ENCODE measurements around the gene VAT1L.

DNA sequence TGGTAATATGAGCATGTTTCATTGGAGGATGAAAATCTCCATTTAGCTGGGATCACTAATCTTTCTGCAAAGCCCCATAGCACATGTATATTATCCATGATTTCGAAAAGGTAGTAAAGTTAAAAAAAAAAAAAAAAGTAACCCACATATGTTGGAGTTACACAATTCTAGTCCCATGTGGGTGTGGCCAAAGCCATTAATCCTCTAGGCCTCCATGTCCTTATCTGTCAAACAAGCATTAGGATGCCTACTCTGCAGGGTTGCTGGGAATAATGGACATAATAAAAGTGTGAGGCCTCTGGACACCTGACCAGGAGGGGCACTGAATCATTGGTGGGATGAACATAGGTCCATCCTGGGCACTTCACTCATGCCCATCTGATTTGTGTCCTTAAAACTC lies 29.2 kb upstream of the VAT1L start:
- TF ChIP-seq, protein P1, sequence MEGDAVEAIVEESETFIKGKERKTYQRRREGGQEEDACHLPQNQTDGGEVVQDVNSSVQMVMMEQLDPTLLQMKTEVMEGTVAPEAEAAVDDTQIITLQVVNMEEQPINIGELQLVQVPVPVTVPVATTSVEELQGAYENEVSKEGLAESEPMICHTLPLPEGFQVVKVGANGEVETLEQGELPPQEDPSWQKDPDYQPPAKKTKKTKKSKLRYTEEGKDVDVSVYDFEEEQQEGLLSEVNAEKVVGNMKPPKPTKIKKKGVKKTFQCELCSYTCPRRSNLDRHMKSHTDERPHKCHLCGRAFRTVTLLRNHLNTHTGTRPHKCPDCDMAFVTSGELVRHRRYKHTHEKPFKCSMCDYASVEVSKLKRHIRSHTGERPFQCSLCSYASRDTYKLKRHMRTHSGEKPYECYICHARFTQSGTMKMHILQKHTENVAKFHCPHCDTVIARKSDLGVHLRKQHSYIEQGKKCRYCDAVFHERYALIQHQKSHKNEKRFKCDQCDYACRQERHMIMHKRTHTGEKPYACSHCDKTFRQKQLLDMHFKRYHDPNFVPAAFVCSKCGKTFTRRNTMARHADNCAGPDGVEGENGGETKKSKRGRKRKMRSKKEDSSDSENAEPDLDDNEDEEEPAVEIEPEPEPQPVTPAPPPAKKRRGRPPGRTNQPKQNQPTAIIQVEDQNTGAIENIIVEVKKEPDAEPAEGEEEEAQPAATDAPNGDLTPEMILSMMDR (IDR thresholded peaks at IDR 0.05): no peak
- TF ChIP-seq POLR2A (IDR thresholded peaks at IDR 0.05) (no peak), POLR2AphosphoS5 (IDR thresholded peaks at IDR 0.05) (no peak)

All from stomach (tissue), 4 donors.